Mammary epithelial cell (primary cell): ENCODE data around the gene C1orf185.

Experiments
- CTCF ChIP-seq, 2 donors: IDR thresholded peaks in 1 of 2; conservative IDR thresholded peaks in 1 of 2; 2 replicates each; pipeline ENCODE4 v1.5.1; 2011 to 2012; ENCODE audit warnings: inconsistent platforms in 2 of 2, low read length in 2 of 2, mild to moderate bottlenecking in 2 of 2, control low read depth in 1 of 2, low read depth in 1 of 2; ENCODE audit not compliant: insufficient read depth in 1 of 2; ENCODE audit errors: extremely low read depth in 1 of 2
- EZH2 ChIP-seq: IDR thresholded peaks from 2 replicates; pipeline ENCODE4 v1.6.1; 2012; ENCODE audit warnings: low read length, inconsistent platforms, borderline replicate concordance

- TF ChIP-seq CTCF (conservative IDR thresholded peaks at IDR 0.05 in 1 of 2, IDR thresholded peaks at IDR 0.05 in 1 of 2; ENCODE audit: extremely low read depth in 1 of 2, insufficient read depth in 1 of 2, low read depth in 1 of 2, low read length in 2 of 2) (peak; percentile 87 to 90), EZH2 (no peak)
Observed at GRCh38 chr1:51192213-51192843, 90.3 kb downstream of the C1orf185 start.
